HG03432 (cell line): ENCODE measurements around the gene DENND1A.

ENCODE experiments used
- ATAC-seq: cut with Tn5 transposase; IDR thresholded peaks from one replicate; pipeline ENCODE4 v1.9.1; 2021; ENCODE audit warnings: mild to moderate bottlenecking, moderate library complexity; ENCODE audit not compliant: unreplicated experiment

The DENND1A gene

GRCh38 chr9:123382653-123383511 lies 547.0 kb downstream of the DENND1A start:
- ATAC-seq = no peak

- no peak for ATAC-seq
Observed at GRCh38 chr9:123380852-123381705, 548.8 kb downstream of the DENND1A start.

GRCh38 chr9:123378956-123379660 lies 550.8 kb downstream of the DENND1A start:
- ATAC-seq = no peak

GRCh38 chr9:123378025-123378424 lies 551.9 kb downstream of the DENND1A start:
- ATAC-seq = no peak

- no peak for ATAC-seq
Observed at GRCh38 chr9:123377211-123377971, 552.5 kb downstream of the DENND1A start.

- no peak for ATAC-seq
Observed at GRCh38 chr9:123376218-123377071, 553.5 kb downstream of the DENND1A start.

- ATAC-seq = no peak
Observed at GRCh38 chr9:123375469-123376132, 554.3 kb downstream of the DENND1A start.

- ATAC-seq = no peak
Observed at GRCh38 chr9:123373946-123374345, 556.0 kb downstream of the DENND1A start.

GRCh38 chr9:123373447-123373923 lies 556.4 kb downstream of the DENND1A start:
- ATAC-seq = no peak

- ATAC-seq = no peak
Observed at GRCh38 chr9:123372766-123373446, 557.0 kb downstream of the DENND1A start.

- no peak for ATAC-seq
Observed at GRCh38 chr9:123371805-123372590, 557.9 kb downstream of the DENND1A start.

GRCh38 chr9:123371228-123371584 lies 558.7 kb downstream of the DENND1A start:
- ATAC-seq = no peak

- ATAC-seq = no peak
Observed at GRCh38 chr9:123370526-123371227, 559.2 kb downstream of the DENND1A start.

- no peak for ATAC-seq
Observed at GRCh38 chr9:123370108-123370507, 559.8 kb downstream of the DENND1A start.

- no peak for ATAC-seq
Observed at GRCh38 chr9:123369296-123369695, 560.6 kb downstream of the DENND1A start.

- no peak for ATAC-seq
Observed at GRCh38 chr9:123368536-123369153, 561.3 kb downstream of the DENND1A start.

- no peak for ATAC-seq
Observed at GRCh38 chr9:123368023-123368422, 561.9 kb downstream of the DENND1A start.
